ENCODE results near the gene ZNF208.
"Not testable (repeated sequence)": the region's sequence is repeated elsewhere in the genome, so short reads cannot be mapped to it uniquely, and the experiment has no call there.

GRCh38 chr19:21890017-21890416 is 120.7 kb downstream of the ZNF208 start:
- TF ChIP-seq TAF1 (IDR thresholded peaks at IDR 0.05; ENCODE audit: low read depth); MXI1 (conservative IDR thresholded peaks at IDR 0.05; ENCODE audit: poor library complexity, severe bottlenecking); REST (IDR thresholded peaks at IDR 0.05; ENCODE audit: borderline replicate concordance); EP300 (conservative IDR thresholded peaks at IDR 0.05; ENCODE audit: poor library complexity, severe bottlenecking); RAD21 (conservative IDR thresholded peaks at IDR 0.05); EZH2 (IDR thresholded peaks at IDR 0.05; ENCODE audit: borderline replicate concordance, insufficient read depth, low read length, poor library complexity, severe bottlenecking); POLR2AphosphoS5 (IDR thresholded peaks at IDR 0.05): not testable (repeated sequence)
- TF ChIP-seq, protein P1, sequence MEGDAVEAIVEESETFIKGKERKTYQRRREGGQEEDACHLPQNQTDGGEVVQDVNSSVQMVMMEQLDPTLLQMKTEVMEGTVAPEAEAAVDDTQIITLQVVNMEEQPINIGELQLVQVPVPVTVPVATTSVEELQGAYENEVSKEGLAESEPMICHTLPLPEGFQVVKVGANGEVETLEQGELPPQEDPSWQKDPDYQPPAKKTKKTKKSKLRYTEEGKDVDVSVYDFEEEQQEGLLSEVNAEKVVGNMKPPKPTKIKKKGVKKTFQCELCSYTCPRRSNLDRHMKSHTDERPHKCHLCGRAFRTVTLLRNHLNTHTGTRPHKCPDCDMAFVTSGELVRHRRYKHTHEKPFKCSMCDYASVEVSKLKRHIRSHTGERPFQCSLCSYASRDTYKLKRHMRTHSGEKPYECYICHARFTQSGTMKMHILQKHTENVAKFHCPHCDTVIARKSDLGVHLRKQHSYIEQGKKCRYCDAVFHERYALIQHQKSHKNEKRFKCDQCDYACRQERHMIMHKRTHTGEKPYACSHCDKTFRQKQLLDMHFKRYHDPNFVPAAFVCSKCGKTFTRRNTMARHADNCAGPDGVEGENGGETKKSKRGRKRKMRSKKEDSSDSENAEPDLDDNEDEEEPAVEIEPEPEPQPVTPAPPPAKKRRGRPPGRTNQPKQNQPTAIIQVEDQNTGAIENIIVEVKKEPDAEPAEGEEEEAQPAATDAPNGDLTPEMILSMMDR (IDR thresholded peaks at IDR 0.05; ENCODE audit: poor library complexity, severe bottlenecking), result not testable (repeated sequence)

All from neural cell (in vitro differentiated cells).